Neural progenitor cell (in vitro differentiated cells): ENCODE measurements around the gene TBC1D2.

ENCODE experiments used
- CTCF ChIP-seq: fragments of 200-600 bp; sonication (generic); IDR thresholded peaks from 2 replicates; pipeline ENCODE4 v1.5.1; 2017; ENCODE audit warnings: antibody characterized with exemption, mild to moderate bottlenecking
- EZH2 ChIP-seq: fragments of 200-600 bp; sonication (generic); IDR thresholded peaks from 2 replicates; pipeline ENCODE4 v1.6.1; 2017; ENCODE audit warnings: antibody characterized with exemption, mild to moderate bottlenecking, moderate library complexity
- EZH2phosphoT487 ChIP-seq: fragments of 200-600 bp; sonication (generic); IDR thresholded peaks from 2 replicates; pipeline ENCODE4 v1.6.1; 2017; ENCODE audit warnings: antibody characterized with exemption

GRCh38 chr9:98201102-98201501, 54.3 kb downstream of the TBC1D2 start:
- TF ChIP-seq EZH2 (no peak), CTCF (no peak), EZH2phosphoT487 (no peak)
